Keratinocyte (primary cell): Measurements from ENCODE around the gene XPO4. TPM values are rescaled to one million over a fixed set of nuclear protein-coding genes. Genes with fewer than 3 reads are reported as not detected.

Source experiments
- DNase-seq: peaks from one replicate; pipeline ENCODE4 v3.0.0-alpha.2; 2011; ENCODE audit warnings: low read depth, missing footprints, low spot score
- FAIRE-seq: peaks from 2 replicates; lab custom pipeline; 2011; peaks lifted over from hg19 to GRCh38; lab: Jason Lieb, UNC
- H2AFZ ChIP-seq: 2 replicates; pipeline ENCODE4 v1.6.0; 2012; ENCODE audit warnings: low read length, control low read depth, inconsistent platforms; ENCODE audit not compliant: control insufficient read depth
- H3K27ac ChIP-seq: 2 replicates; pipeline ENCODE4 v1.5.1; 2011; ENCODE audit warnings: low read length; ENCODE audit not compliant: control insufficient read depth, insufficient read depth
- H3K27me3 ChIP-seq: 3 replicates; pipeline ENCODE4 v1.6.0; 2011; ENCODE audit warnings: low read length; ENCODE audit not compliant: control insufficient read depth, insufficient read depth; ENCODE audit errors: extremely low read depth
- H3K36me3 ChIP-seq, 2 experiments: 2 replicates in 1 of 2; 3 replicates in 1 of 2; pipeline ENCODE4 v1.5.1; 2011; ENCODE audit warnings: low read length in 2 of 2, mild to moderate bottlenecking in 1 of 2; ENCODE audit not compliant: control insufficient read depth in 2 of 2, insufficient read depth in 2 of 2; ENCODE audit errors: extremely low read depth in 1 of 2
- H3K4me1 ChIP-seq: 3 replicates; pipeline ENCODE4 v1.5.1; 2011; ENCODE audit warnings: low read length; ENCODE audit not compliant: control insufficient read depth, insufficient read depth; ENCODE audit errors: extremely low read depth
- H3K4me2 ChIP-seq: 3 replicates; pipeline ENCODE4 v1.6.0; 2011; ENCODE audit warnings: low read depth, low read length; ENCODE audit not compliant: control insufficient read depth, insufficient read depth; ENCODE audit errors: extremely low read depth
- H3K4me3 ChIP-seq, 3 experiments: fragments of 200-600 bp in 1 of 3; sonication (generic) in 1 of 3; 2 replicates in 2 of 3; 3 replicates in 1 of 3; pipeline ENCODE4 v1.5.1; 2011 to 2016; ENCODE audit warnings: low read length in 3 of 3, mild to moderate bottlenecking in 3 of 3, control low read depth in 2 of 3, inconsistent platforms in 1 of 3, low read depth in 1 of 3, mixed read lengths in 1 of 3, mixed run types in 1 of 3, moderate library complexity in 1 of 3; ENCODE audit not compliant: control insufficient read depth in 2 of 3, insufficient read depth in 2 of 3; ENCODE audit errors: extremely low read depth in 1 of 3
- H3K79me2 ChIP-seq: 2 replicates; pipeline ENCODE4 v1.6.0; 2012; ENCODE audit warnings: low read length; ENCODE audit not compliant: control insufficient read depth, insufficient read depth
- H3K9ac ChIP-seq: 3 replicates; pipeline ENCODE4 v1.6.0; 2011; ENCODE audit warnings: low read length; ENCODE audit not compliant: control insufficient read depth, insufficient read depth; ENCODE audit errors: extremely low read depth
- H3K9me1 ChIP-seq: 3 replicates; pipeline ENCODE4 v1.6.0; 2011; ENCODE audit warnings: low read length; ENCODE audit not compliant: control insufficient read depth, insufficient read depth; ENCODE audit errors: extremely low read depth
- H3K9me3 ChIP-seq: 2 replicates; pipeline ENCODE4 v1.5.1; 2012; ENCODE audit warnings: low read depth, low read length; ENCODE audit not compliant: control insufficient read depth
- H4K20me1 ChIP-seq: 3 replicates; pipeline ENCODE4 v1.6.0; 2011; ENCODE audit warnings: low read length; ENCODE audit not compliant: control insufficient read depth, insufficient read depth; ENCODE audit errors: extremely low read depth
- EZH2 ChIP-seq: IDR thresholded peaks from one replicate; pipeline ENCODE4 v1.6.1; 2012; ENCODE audit warnings: inconsistent platforms, mild to moderate bottlenecking, low read length, moderate library complexity
- dilution Hi-C: fragments of 300-500 bp; cut with MboI; formaldehyde crosslinking; loops from one replicate; pipeline ENCODE4 v1.7.0; 2020; ENCODE audit warnings: low sequenced_read_pairs; ENCODE audit not compliant: extremely low pct_ligation_motif_present
- polyA plus RNA-seq, 5 experiments: library from polyadenylated mRNA; depleted of rRNA in 3 of 5; stranded (reverse) in 3 of 5; stranded (forward) in 1 of 5; unstranded in 1 of 5; fragments of >200 nt; gene quantifications; 1 replicate in 1 of 5; 2 replicates in 3 of 5; 3 replicates in 1 of 5; pipeline versions ENCODE4 v1.2.1 to v1.2.3, GENCODE V29; 2011 to 2012; ENCODE audit warnings: missing spikeins in 2 of 5, low read depth in 1 of 5, low replicate concordance in 1 of 5
- TF ChIP-seq, protein P1 (sequence below), 3 experiments: IDR thresholded peaks in 1 of 3; conservative IDR thresholded peaks in 1 of 3; optimal IDR thresholded peaks in 1 of 3; 2 replicates in 2 of 3; 3 replicates in 1 of 3; pipeline versions ENCODE3 to v1.5.1; 2011; ENCODE audit warnings: low read length in 3 of 3, mild to moderate bottlenecking in 3 of 3, moderate library complexity in 2 of 3, control low read depth in 1 of 3, inconsistent platforms in 1 of 3; ENCODE audit not compliant: insufficient read depth in 2 of 3; ENCODE audit errors: extremely low read depth in 1 of 3

XPO4 gene
- polyA plus RNA-seq, 1 donor (not counting 4 experiments of a cell fraction or from before 2014, with no cell fraction given), result 16.5 TPM

DNA sequence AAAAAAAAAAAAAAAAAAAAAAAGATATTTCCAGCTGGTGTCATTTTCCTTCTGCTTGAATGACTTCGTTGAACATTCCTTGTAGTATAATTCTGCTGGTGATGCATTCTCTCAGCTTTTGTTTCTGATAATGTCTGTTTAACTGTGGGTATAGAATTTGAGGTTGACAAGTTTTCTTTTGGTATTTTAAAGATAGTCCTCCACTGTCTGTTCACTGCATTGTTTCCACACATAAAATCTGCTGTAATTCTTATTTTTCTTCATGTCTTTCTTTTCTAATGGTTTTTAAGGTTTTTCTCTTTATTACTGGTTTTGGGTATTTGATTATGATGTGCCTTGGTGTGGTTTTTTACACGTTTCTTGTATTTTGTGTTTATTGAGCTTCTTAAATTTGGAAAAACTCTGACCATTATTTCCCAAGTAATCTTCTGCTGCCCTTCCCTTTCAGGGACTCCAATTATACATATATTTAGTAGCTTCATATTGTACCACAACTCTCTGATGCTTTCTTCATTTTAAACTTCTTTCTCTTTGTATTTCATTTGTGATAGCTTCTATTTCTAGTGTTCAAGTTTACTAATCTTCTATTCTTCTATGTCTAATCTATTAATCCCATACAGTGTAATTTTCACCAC, 135.1 kb downstream of the XPO4 start:
- Histone ChIP-seq H3K4me2 (no peak overlapping the region), H3K27me3 (no peaks in the 10 kb centered on the region), H3K4me3 (no peak overlapping the region), H3K27ac (no peak overlapping the region), H3K9me1 (no peaks in the 10 kb centered on the region), H2AFZ (no peak overlapping the region), H3K79me2 (peaks cover 5% of the 10 kb centered on the region), H3K4me1 (peaks cover 1% of the 10 kb centered on the region), H4K20me1 (no peaks in the 10 kb centered on the region), H3K9me3 (no peaks in the 10 kb centered on the region), H3K9ac (no peak overlapping the region), H3K36me3 (no peaks in the 10 kb centered on the region)
- TF ChIP-seq, protein P1, sequence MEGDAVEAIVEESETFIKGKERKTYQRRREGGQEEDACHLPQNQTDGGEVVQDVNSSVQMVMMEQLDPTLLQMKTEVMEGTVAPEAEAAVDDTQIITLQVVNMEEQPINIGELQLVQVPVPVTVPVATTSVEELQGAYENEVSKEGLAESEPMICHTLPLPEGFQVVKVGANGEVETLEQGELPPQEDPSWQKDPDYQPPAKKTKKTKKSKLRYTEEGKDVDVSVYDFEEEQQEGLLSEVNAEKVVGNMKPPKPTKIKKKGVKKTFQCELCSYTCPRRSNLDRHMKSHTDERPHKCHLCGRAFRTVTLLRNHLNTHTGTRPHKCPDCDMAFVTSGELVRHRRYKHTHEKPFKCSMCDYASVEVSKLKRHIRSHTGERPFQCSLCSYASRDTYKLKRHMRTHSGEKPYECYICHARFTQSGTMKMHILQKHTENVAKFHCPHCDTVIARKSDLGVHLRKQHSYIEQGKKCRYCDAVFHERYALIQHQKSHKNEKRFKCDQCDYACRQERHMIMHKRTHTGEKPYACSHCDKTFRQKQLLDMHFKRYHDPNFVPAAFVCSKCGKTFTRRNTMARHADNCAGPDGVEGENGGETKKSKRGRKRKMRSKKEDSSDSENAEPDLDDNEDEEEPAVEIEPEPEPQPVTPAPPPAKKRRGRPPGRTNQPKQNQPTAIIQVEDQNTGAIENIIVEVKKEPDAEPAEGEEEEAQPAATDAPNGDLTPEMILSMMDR (optimal IDR thresholded peaks at IDR 0.05 in 1 of 3, IDR thresholded peaks at IDR 0.05 in 1 of 3, conservative IDR thresholded peaks at IDR 0.05 in 1 of 3; ENCODE audit: extremely low read depth in 1 of 3, insufficient read depth in 2 of 3, low read length in 3 of 3), result no peak
- no peak for TF ChIP-seq EZH2
- dilution Hi-C loops, result no loop called here
- FAIRE-seq (no peak), DNase-seq (no peak)

GRCh38 chr13:20760872-20761271, 141.7 kb downstream of the XPO4 start:
- FAIRE-seq (no peak), DNase-seq (no peak)
- Histone ChIP-seq H3K36me3 (no peaks in the 10 kb centered on the region), H3K9me3 (no peaks in the 10 kb centered on the region), H3K4me1 (no peaks in the 10 kb centered on the region), H3K4me3 (no peak overlapping the region), H2AFZ (no peak overlapping the region), H3K27ac (no peak overlapping the region), H3K9me1 (no peaks in the 10 kb centered on the region), H3K9ac (no peak overlapping the region), H3K4me2 (no peak overlapping the region), H3K27me3 (no peaks in the 10 kb centered on the region), H3K79me2 (no peaks in the 10 kb centered on the region), H4K20me1 (no peaks in the 10 kb centered on the region)
- dilution Hi-C loops, result no loop called here
- no peak for TF ChIP-seq EZH2
- TF ChIP-seq, protein P1 (optimal IDR thresholded peaks at IDR 0.05 in 1 of 3, IDR thresholded peaks at IDR 0.05 in 1 of 3, conservative IDR thresholded peaks at IDR 0.05 in 1 of 3; ENCODE audit: extremely low read depth in 1 of 3, insufficient read depth in 2 of 3, low read length in 3 of 3), result no peak
